ENCODE measurements around the gene IL17B.

The IL17B gene

GRCh38 chr5:149414405-149415065, 35.4 kb upstream of the IL17B start:
- DNase-seq: no peak

- DNase-seq: no peak
These were observed 34.6 kb upstream of the IL17B start for GRCh38 chr5:149413477-149414210.

- no peak for DNase-seq
These were observed 33.8 kb upstream of the IL17B start for GRCh38 chr5:149412783-149413476.

GRCh38 chr5:149411738-149412519, 32.8 kb upstream of the IL17B start:
- no peak for DNase-seq

GRCh38 chr5:149410721-149411432, 31.8 kb upstream of the IL17B start:
- DNase-seq: no peak

- DNase-seq: no peak
These were observed 31.0 kb upstream of the IL17B start for GRCh38 chr5:149410071-149410470.

GRCh38 chr5:149409268-149409948, 30.3 kb upstream of the IL17B start:
- no peak for DNase-seq

GRCh38 chr5:149408252-149409099, 29.4 kb upstream of the IL17B start:
- DNase-seq: no peak

- DNase-seq: no peak
These were observed 28.5 kb upstream of the IL17B start for GRCh38 chr5:149407323-149408251.

- DNase-seq: no peak
These were observed 27.9 kb upstream of the IL17B start for GRCh38 chr5:149406979-149407306.

- DNase-seq: no peak
These were observed 27.3 kb upstream of the IL17B start for GRCh38 chr5:149406203-149406978.

GRCh38 chr5:149405550-149406202, 26.6 kb upstream of the IL17B start:
- DNase-seq: no peak

GRCh38 chr5:149404746-149405549, 25.9 kb upstream of the IL17B start:
- no peak for DNase-seq

GRCh38 chr5:149403923-149404745, 25.0 kb upstream of the IL17B start:
- DNase-seq: no peak

GRCh38 chr5:149402291-149402690, 23.2 kb upstream of the IL17B start:
- DNase-seq: no peak

GRCh38 chr5:149401051-149401450, 22.0 kb upstream of the IL17B start:
- DNase-seq: no peak

- DNase-seq: no peak
These were observed 21.2 kb upstream of the IL17B start for GRCh38 chr5:149400304-149400703.
